H9 (cell line): ENCODE data around the gene OR2T27. TPM values are rescaled to one million over a fixed set of nuclear protein-coding genes. Genes with fewer than 3 reads are reported as not detected.

Experiments
- DNase-seq: peaks from one replicate; pipeline ENCODE4 v3.0.0-alpha.2; 2017
- H2AFZ ChIP-seq: one replicate; pipeline ENCODE4 v1.6.1; 2013; ENCODE audit warnings: mild to moderate bottlenecking, low read length, control low read depth, moderate library complexity
- H2AK5ac ChIP-seq: 2 replicates; pipeline ENCODE4 v1.6.1; 2013; ENCODE audit warnings: low read length, control low read depth, mixed read lengths; ENCODE audit not compliant: insufficient read length
- H2BK120ac ChIP-seq: one replicate; pipeline ENCODE4 v1.6.1; 2013; ENCODE audit warnings: low read depth, mild to moderate bottlenecking, low read length, control low read depth, inconsistent platforms; ENCODE audit not compliant: poor library complexity, severe bottlenecking
- H2BK12ac ChIP-seq: 2 replicates; pipeline ENCODE4 v1.6.1; 2013; ENCODE audit warnings: low read length, control low read depth, mixed read lengths, low read depth; ENCODE audit not compliant: insufficient read length
- H2BK15ac ChIP-seq: 2 replicates; pipeline ENCODE4 v1.6.1; 2013; ENCODE audit warnings: low read depth, low read length, control low read depth
- H2BK20ac ChIP-seq: one replicate; pipeline ENCODE4 v1.6.1; 2013; ENCODE audit warnings: low read depth, mild to moderate bottlenecking, low read length, control low read depth, inconsistent platforms; ENCODE audit not compliant: poor library complexity, severe bottlenecking
- H2BK5ac ChIP-seq: 2 replicates; pipeline ENCODE4 v1.6.1; 2013; ENCODE audit warnings: low read length, control low read depth, mixed read lengths; ENCODE audit not compliant: insufficient read length
- H3K14ac ChIP-seq: 2 replicates; pipeline ENCODE4 v1.6.1; 2013; ENCODE audit warnings: low read length, control low read depth; ENCODE audit not compliant: insufficient read depth
- H3K18ac ChIP-seq: 2 replicates; pipeline ENCODE4 v1.6.1; 2013; ENCODE audit warnings: low read depth, mild to moderate bottlenecking, mixed read lengths, low read length, control low read depth; ENCODE audit not compliant: insufficient read length
- H3K23ac ChIP-seq: 2 replicates; pipeline ENCODE4 v1.6.1; 2013; ENCODE audit warnings: low read length, control low read depth, mixed read lengths, low read depth; ENCODE audit not compliant: insufficient read length
- H3K23me2 ChIP-seq: 2 replicates; pipeline ENCODE4 v1.6.1; 2013; ENCODE audit warnings: low read depth, mild to moderate bottlenecking, mixed read lengths, low read length, control low read depth; ENCODE audit not compliant: insufficient read length, poor library complexity, severe bottlenecking
- H3K27ac ChIP-seq: 2 replicates; pipeline ENCODE4 v1.5.1; 2013; ENCODE audit warnings: low read length, control low read depth, mixed read lengths, low read depth; ENCODE audit not compliant: insufficient read length
- H3K27me3 ChIP-seq: 2 replicates; pipeline ENCODE4 v1.6.1; 2013; ENCODE audit warnings: low read length, control low read depth, inconsistent platforms; ENCODE audit not compliant: insufficient read depth
- H3K4ac ChIP-seq: 2 replicates; pipeline ENCODE4 v1.6.1; 2013; ENCODE audit warnings: low read depth, mild to moderate bottlenecking, control low read depth, inconsistent platforms, low read length, moderate library complexity
- H3K4me1 ChIP-seq: 2 replicates; pipeline ENCODE4 v1.6.1; 2013; ENCODE audit warnings: low read length, control low read depth, inconsistent platforms; ENCODE audit not compliant: insufficient read depth
- H3K4me2 ChIP-seq: 2 replicates; pipeline ENCODE4 v1.6.1; 2013; ENCODE audit warnings: low read length, control low read depth, mixed read lengths; ENCODE audit not compliant: insufficient read length, insufficient read depth
- H3K56ac ChIP-seq: 2 replicates; pipeline ENCODE4 v1.6.1; 2013; ENCODE audit warnings: low read depth, mild to moderate bottlenecking, mixed read lengths, low read length, control low read depth; ENCODE audit not compliant: insufficient read length
- H3K79me1 ChIP-seq: 2 replicates; pipeline ENCODE4 v1.6.1; 2013; ENCODE audit warnings: low read depth, mild to moderate bottlenecking, moderate library complexity, low read length, control low read depth, inconsistent platforms; ENCODE audit not compliant: insufficient read depth, poor library complexity, severe bottlenecking
- H3K79me2 ChIP-seq: 2 replicates; pipeline ENCODE4 v1.6.1; 2013; ENCODE audit warnings: low read length, control low read depth, inconsistent platforms; ENCODE audit not compliant: insufficient read depth
- H3K9ac ChIP-seq: 2 replicates; pipeline ENCODE4 v1.6.1; 2013; ENCODE audit warnings: low read length, control low read depth, mixed read lengths; ENCODE audit not compliant: insufficient read length; ENCODE audit errors: extremely low read depth
- H3K9me3 ChIP-seq: one replicate; pipeline ENCODE4 v1.6.1; 2013; ENCODE audit warnings: low read depth, low read length, inconsistent platforms; ENCODE audit not compliant: control insufficient read depth
- H3T11ph ChIP-seq: one replicate; pipeline ENCODE4 v1.6.1; 2013; ENCODE audit warnings: mild to moderate bottlenecking, low read length, control low read depth, inconsistent platforms
- H4K20me1 ChIP-seq: one replicate; pipeline ENCODE4 v1.6.1; 2013; ENCODE audit not compliant: control insufficient read depth, insufficient read length, insufficient read depth
- H4K5ac ChIP-seq: 2 replicates; pipeline ENCODE4 v1.6.1; 2013; ENCODE audit warnings: low read depth, mild to moderate bottlenecking, mixed read lengths, low read length, control low read depth; ENCODE audit not compliant: insufficient read length
- H4K8ac ChIP-seq: replicated peaks from 2 replicates; pipeline ENCODE4 v1.6.1; 2013; ENCODE audit warnings: low read length, control low read depth, mixed read lengths, low read depth; ENCODE audit not compliant: insufficient read length
- H4K91ac ChIP-seq: 2 replicates; pipeline ENCODE4 v1.6.1; 2013; ENCODE audit warnings: low read depth, mild to moderate bottlenecking, moderate library complexity, mixed read lengths, low read length, control low read depth; ENCODE audit not compliant: insufficient read length
- H3K27ac Mint-ChIP-seq, 3 experiments: 2 replicates in 2 of 3; 3 replicates in 1 of 3; pipeline ENCODE4 v1.8.0; 2020 to 2021; ENCODE audit warnings: mixed read lengths in 3 of 3, mild to moderate bottlenecking in 1 of 3, moderate library complexity in 1 of 3
- H3K27me3 Mint-ChIP-seq: 2 replicates; pipeline ENCODE4 v1.8.0; 2021; ENCODE audit warnings: low read depth, mild to moderate bottlenecking, moderate library complexity, mixed read lengths
- H3K36me3 Mint-ChIP-seq, 3 experiments: 2 replicates in 2 of 3; 3 replicates in 1 of 3; pipeline ENCODE4 v1.8.0; 2020 to 2021; ENCODE audit warnings: low read depth in 3 of 3, mixed read lengths in 3 of 3; ENCODE audit not compliant: insufficient read depth in 1 of 3
- H3K4me1 Mint-ChIP-seq, 2 experiments: 2 replicates each; pipeline ENCODE4 v1.8.0; 2020; ENCODE audit warnings: mixed read lengths in 2 of 2
- H3K4me3 Mint-ChIP-seq, 2 experiments: 2 replicates in 1 of 2; 3 replicates in 1 of 2; pipeline ENCODE4 v1.8.0; 2020 to 2021; ENCODE audit warnings: mild to moderate bottlenecking in 2 of 2, mixed read lengths in 2 of 2, moderate library complexity in 1 of 2
- H3K9me3 Mint-ChIP-seq, 2 experiments: 2 replicates in 1 of 2; 3 replicates in 1 of 2; pipeline ENCODE4 v1.8.0; 2020; ENCODE audit warnings: mild to moderate bottlenecking in 2 of 2, mixed read lengths in 2 of 2, moderate library complexity in 1 of 2
- WGBS: extraction: QIAGEN DNeasy Blood & Tissue Kit; methylation state at CpG from one replicate; pipeline ENCODE4 v1.1.7; 2013; ENCODE audit warnings: missing lambda C conversion rate, low lambda C conversion rate, mixed read lengths; ENCODE audit not compliant: insufficient read length; ENCODE audit errors: extremely low coverage; 5-methylcytosine and 5-hydroxymethylcytosine counted together
- total RNA-seq: library from RNA; stranded (reverse); gene quantifications from 2 replicates; pipeline ENCODE4 v1.2.1, GENCODE V29; 2021
- TF ChIP-seq, protein P1 (sequence below): fragments of 200-600 bp; sonication (generic); conservative IDR thresholded peaks from 3 replicates; pipeline ENCODE4 v1.8.0; 2021; ENCODE audit warnings: antibody characterized with exemption, mild to moderate bottlenecking

OR2T27 gene
- total RNA-seq, 1 experiment from 2014 or later, result not detected

DNA sequence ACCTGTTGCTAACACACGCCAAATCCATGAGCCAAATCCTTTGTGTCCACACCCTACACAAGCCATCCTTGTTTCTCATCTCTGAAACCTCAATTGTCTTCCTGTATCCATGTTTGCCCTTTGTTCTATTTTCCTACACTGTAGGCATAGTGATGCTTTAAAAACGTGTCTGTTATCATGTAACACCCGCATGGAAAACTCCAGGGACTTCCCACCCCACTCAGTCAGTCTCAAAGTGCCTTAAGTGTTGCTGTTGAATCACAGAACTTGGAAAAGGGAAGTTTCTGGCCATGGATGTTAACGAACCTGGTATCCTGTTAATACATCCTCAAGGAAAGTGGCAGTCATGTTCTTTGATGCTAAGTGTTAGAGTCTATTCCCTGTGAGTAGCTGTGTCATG lies 30.2 kb downstream of the OR2T27 start:
- H3K4me1 Mint-ChIP-seq, result no peaks in the 10 kb centered on the region
- H3K79me1 ChIP-seq, result no peaks in the 10 kb centered on the region
- no peak overlapping the region for H3K14ac ChIP-seq
- peaks cover 87% of the 10 kb centered on the region for H3K9me3 ChIP-seq
- no peaks in the 10 kb centered on the region for H3K79me2 ChIP-seq
- no peak overlapping the region for H4K8ac ChIP-seq
- no peak overlapping the region for H3K56ac ChIP-seq
- no peak overlapping the region for H3K9ac ChIP-seq
- H3K18ac ChIP-seq, result no peak overlapping the region
- no peak for DNase-seq
- WGBS, result no CpG with 5 or more reads among the region's 4 CpGs
- no peak overlapping the region for H4K5ac ChIP-seq
- no peak overlapping the region for H3K4ac ChIP-seq
- H4K20me1 ChIP-seq, result no peaks in the 10 kb centered on the region
- no peak overlapping the region for H2BK12ac ChIP-seq
- no peak overlapping the region for H2BK120ac ChIP-seq
- no peak overlapping the region for H2BK15ac ChIP-seq
- H3K23ac ChIP-seq, result no peak overlapping the region
- H2BK20ac ChIP-seq, result no peak overlapping the region
- H3K4me2 ChIP-seq, result no peak overlapping the region
- H3K27ac Mint-ChIP-seq, result no peak overlapping the region
- TF ChIP-seq, protein P1, sequence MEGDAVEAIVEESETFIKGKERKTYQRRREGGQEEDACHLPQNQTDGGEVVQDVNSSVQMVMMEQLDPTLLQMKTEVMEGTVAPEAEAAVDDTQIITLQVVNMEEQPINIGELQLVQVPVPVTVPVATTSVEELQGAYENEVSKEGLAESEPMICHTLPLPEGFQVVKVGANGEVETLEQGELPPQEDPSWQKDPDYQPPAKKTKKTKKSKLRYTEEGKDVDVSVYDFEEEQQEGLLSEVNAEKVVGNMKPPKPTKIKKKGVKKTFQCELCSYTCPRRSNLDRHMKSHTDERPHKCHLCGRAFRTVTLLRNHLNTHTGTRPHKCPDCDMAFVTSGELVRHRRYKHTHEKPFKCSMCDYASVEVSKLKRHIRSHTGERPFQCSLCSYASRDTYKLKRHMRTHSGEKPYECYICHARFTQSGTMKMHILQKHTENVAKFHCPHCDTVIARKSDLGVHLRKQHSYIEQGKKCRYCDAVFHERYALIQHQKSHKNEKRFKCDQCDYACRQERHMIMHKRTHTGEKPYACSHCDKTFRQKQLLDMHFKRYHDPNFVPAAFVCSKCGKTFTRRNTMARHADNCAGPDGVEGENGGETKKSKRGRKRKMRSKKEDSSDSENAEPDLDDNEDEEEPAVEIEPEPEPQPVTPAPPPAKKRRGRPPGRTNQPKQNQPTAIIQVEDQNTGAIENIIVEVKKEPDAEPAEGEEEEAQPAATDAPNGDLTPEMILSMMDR, result no peak
- H3K27me3 Mint-ChIP-seq, result no peaks in the 10 kb centered on the region; the same call in 1 of the 2 replicates
- H3T11ph ChIP-seq, result no peak overlapping the region
- H4K91ac ChIP-seq, result no peak overlapping the region
- no peak overlapping the region for H2AK5ac ChIP-seq
- H3K4me1 ChIP-seq, result no peaks in the 10 kb centered on the region
- H3K27me3 ChIP-seq, result no peaks in the 10 kb centered on the region
- peaks cover 38 to 51% of the 10 kb centered on the region in 2 experiments for H3K9me3 Mint-ChIP-seq
- H3K4me3 Mint-ChIP-seq, result no peak overlapping the region
- no peak overlapping the region for H2AFZ ChIP-seq
- H3K23me2 ChIP-seq, result no peaks in the 10 kb centered on the region
- no peak overlapping the region for H2BK5ac ChIP-seq
- no peak overlapping the region for H3K27ac ChIP-seq
- peaks cover 0 to 12% (median 4%) of the 10 kb centered on the region in 3 experiments; a peak in 5 of 7 replicates for H3K36me3 Mint-ChIP-seq
